Epithelial cell of proximal tubule (primary cell): ENCODE measurements around the gene PIP5K1A. TPM values are rescaled to one million over a fixed set of nuclear protein-coding genes. Genes with fewer than 3 reads are reported as not detected.
A peak's percentile ranks its signal among the peaks of the same experiment; 100 is the strongest.
"Not testable (repeated sequence)": the region's sequence is repeated elsewhere in the genome, so short reads cannot be mapped to it uniquely, and the experiment has no call there.

Experiments
- DNase-seq: peaks from one replicate; pipeline ENCODE4 v3.0.0-alpha.2; 2011; ENCODE audit warnings: low read depth
- H3K4me3 ChIP-seq: 2 replicates; pipeline ENCODE4 v1.5.1; 2011; ENCODE audit warnings: low read depth, mild to moderate bottlenecking, low read length
- CTCF ChIP-seq: conservative IDR thresholded peaks from 2 replicates; pipeline ENCODE4 v1.5.1; 2012; ENCODE audit warnings: low read depth, mild to moderate bottlenecking, low read length
- total RNA-seq: library from RNA; depleted of rRNA; stranded (reverse); fragments of >200 nt; gene quantifications from 2 replicates; pipeline ENCODE4 v1.2.3, GENCODE V29; 2015

The PIP5K1A gene
- total RNA-seq, 1 donor from 2014 or later, result 62.1 TPM

DNA sequence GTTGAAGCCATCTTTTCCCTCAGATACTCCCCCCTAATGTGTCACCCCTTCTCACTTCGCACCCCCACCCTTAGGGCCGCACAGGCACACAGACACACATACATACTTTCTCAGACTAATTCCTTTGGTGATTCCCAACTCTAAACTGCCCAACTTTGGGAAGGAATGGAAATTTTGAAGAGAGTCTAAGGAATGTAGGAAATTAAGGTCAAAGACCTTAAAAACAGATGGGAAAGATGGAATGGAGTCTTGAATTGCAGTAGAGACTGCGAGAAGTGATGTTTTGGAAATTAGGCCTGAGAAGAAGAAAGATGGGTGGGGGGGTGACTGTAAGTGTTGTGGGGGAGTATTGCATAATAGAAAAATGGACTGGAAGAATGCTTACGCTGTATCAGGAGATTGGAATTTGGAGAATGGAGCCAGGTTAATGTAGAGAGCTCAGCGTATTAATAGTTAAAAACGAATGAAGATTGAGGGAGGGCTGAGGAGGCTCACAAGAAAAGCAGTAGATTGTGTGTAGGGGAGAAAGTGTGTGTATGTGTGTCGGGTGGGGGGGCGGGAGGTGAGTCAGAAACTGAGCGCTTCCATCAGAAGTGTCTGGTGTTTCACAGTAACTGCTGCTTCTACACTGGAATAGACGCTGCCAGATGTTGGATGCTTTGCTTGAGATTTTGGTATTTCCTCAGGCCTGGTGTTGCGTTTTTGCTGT is 1.7 kb downstream of the PIP5K1A start:
- peak; percentile 74 for DNase-seq
- H3K4me3 ChIP-seq, result peak overlapping the region; percentile 75
- TF ChIP-seq CTCF, result no peak

GRCh38 chr1:151205381-151205965 is 7.1 kb downstream of the PIP5K1A start:
- not testable (repeated sequence) for DNase-seq, H3K4me3 ChIP-seq

DNA sequence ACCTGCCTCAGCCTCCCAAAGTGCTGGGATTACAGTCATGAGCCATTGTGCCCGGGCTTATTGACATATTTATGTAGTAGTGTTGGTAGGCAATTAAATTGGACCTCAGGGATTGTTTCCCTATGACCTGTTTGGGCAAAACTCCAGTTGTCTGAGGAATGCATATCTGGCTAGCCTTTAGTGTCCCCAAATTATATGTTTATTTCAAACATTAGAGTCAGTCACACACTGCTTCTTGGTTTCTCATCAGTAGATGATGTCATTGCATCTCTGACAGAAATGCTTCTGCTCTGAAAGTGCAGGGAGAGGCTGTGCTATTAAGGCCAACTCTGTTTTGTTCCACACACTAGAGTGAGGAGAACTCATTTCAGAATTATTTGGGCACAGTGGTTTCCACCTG is 12.5 kb downstream of the PIP5K1A start:
- no peak for DNase-seq
- H3K4me3 ChIP-seq, result no peak overlapping the region
- TF ChIP-seq CTCF, result no peak

- no peak for DNase-seq
- no peak overlapping the region for H3K4me3 ChIP-seq
- no peak for TF ChIP-seq CTCF
These were observed 13.8 kb downstream of the PIP5K1A start for GRCh38 chr1:151211972-151212705.

- DNase-seq, result no peak
- TF ChIP-seq CTCF, result no peak
- no peak overlapping the region for H3K4me3 ChIP-seq
These were observed 15.2 kb downstream of the PIP5K1A start for GRCh38 chr1:151213560-151213959.

GRCh38 chr1:151221616-151222015 is 23.3 kb downstream of the PIP5K1A start:
- H3K4me3 ChIP-seq, result no peak overlapping the region
- no peak for DNase-seq
- no peak for TF ChIP-seq CTCF

GRCh38 chr1:151222130-151222529 is 23.8 kb downstream of the PIP5K1A start:
- no peak for TF ChIP-seq CTCF
- no peak overlapping the region for H3K4me3 ChIP-seq
- DNase-seq, result peak; percentile 23
